Mesenchymal stem cell (in vitro differentiated cells and primary cell): ENCODE measurements around the gene RAB3C.

Experiments
- DNase-seq: peaks from one replicate; pipeline ENCODE4 v3.0.0-alpha.2; 2013
- H2AFZ ChIP-seq: one replicate; pipeline ENCODE4 v1.6.1; 2013; ENCODE audit warnings: low read depth, mild to moderate bottlenecking, control low read depth, inconsistent platforms, low read length, moderate library complexity
- H2AK5ac ChIP-seq: 2 replicates; pipeline ENCODE4 v1.6.1; 2013; ENCODE audit warnings: low read length, moderate library complexity, mild to moderate bottlenecking, inconsistent platforms; ENCODE audit not compliant: severe bottlenecking
- H2BK120ac ChIP-seq: one replicate; pipeline ENCODE4 v1.6.1; 2013; ENCODE audit warnings: low read depth, mild to moderate bottlenecking, inconsistent platforms, low read length, moderate library complexity
- H2BK12ac ChIP-seq, 2 experiments: one replicate each; pipeline ENCODE4 v1.6.1; 2013; ENCODE audit warnings: inconsistent platforms in 2 of 2, low read length in 2 of 2, mild to moderate bottlenecking in 2 of 2, moderate library complexity in 2 of 2, control low read depth in 1 of 2
- H2BK15ac ChIP-seq: one replicate; pipeline ENCODE4 v1.6.1; 2013; ENCODE audit warnings: mild to moderate bottlenecking, low read depth, inconsistent platforms; ENCODE audit not compliant: poor library complexity, severe bottlenecking
- H2BK5ac ChIP-seq: 2 replicates; pipeline ENCODE4 v1.6.1; 2013; ENCODE audit warnings: low read depth, mild to moderate bottlenecking, low read length, control low read depth, inconsistent platforms; ENCODE audit not compliant: poor library complexity, severe bottlenecking
- H3K14ac ChIP-seq, 2 experiments: one replicate each; pipeline ENCODE4 v1.6.1; 2013; ENCODE audit warnings: inconsistent platforms in 2 of 2, low read length in 2 of 2, control low read depth in 1 of 2, mild to moderate bottlenecking in 1 of 2, moderate library complexity in 1 of 2
- H3K18ac ChIP-seq, 2 experiments: one replicate each; pipeline ENCODE4 v1.6.1; 2013; ENCODE audit warnings: inconsistent platforms in 2 of 2, low read length in 2 of 2, control low read depth in 1 of 2, low read depth in 1 of 2, mild to moderate bottlenecking in 1 of 2
- H3K23ac ChIP-seq, 2 experiments: one replicate each; pipeline ENCODE4 v1.6.1; 2013; ENCODE audit warnings: inconsistent platforms in 2 of 2, low read length in 2 of 2, mild to moderate bottlenecking in 2 of 2, moderate library complexity in 2 of 2, control low read depth in 1 of 2
- H3K27ac ChIP-seq: 2 replicates; pipeline ENCODE4 v1.5.1; 2013; ENCODE audit warnings: mild to moderate bottlenecking, moderate library complexity, low read length, control low read depth, inconsistent platforms; ENCODE audit not compliant: poor library complexity, severe bottlenecking
- H3K27me3 ChIP-seq, 2 experiments: 2 replicates each; pipeline versions ENCODE4 v1.6.1 to v1.7.0; 2013; ENCODE audit warnings: low read length in 2 of 2, mild to moderate bottlenecking in 2 of 2, moderate library complexity in 2 of 2, control low read depth in 1 of 2, inconsistent platforms in 1 of 2; ENCODE audit not compliant: control insufficient read depth in 1 of 2, insufficient read depth in 1 of 2
- H3K36me3 ChIP-seq, 2 experiments: 2 replicates each; pipeline versions ENCODE4 v1.6.1 to v1.7.0; 2013; ENCODE audit warnings: low read length in 2 of 2, control low read depth in 1 of 2, inconsistent platforms in 1 of 2, low read depth in 1 of 2, mild to moderate bottlenecking in 1 of 2; ENCODE audit not compliant: insufficient read depth in 2 of 2, control insufficient read depth in 1 of 2
- H3K4ac ChIP-seq, 2 experiments: one replicate each; pipeline ENCODE4 v1.6.1; 2013; ENCODE audit warnings: inconsistent platforms in 2 of 2, low read length in 2 of 2, mild to moderate bottlenecking in 2 of 2, moderate library complexity in 2 of 2, control low read depth in 1 of 2, low read depth in 1 of 2
- H3K4me1 ChIP-seq: 2 replicates; pipeline ENCODE4 v1.6.1; 2013; ENCODE audit warnings: low read depth, low read length, control low read depth; ENCODE audit not compliant: control insufficient read depth, insufficient read depth
- H3K4me2 ChIP-seq: 2 replicates; pipeline ENCODE4 v1.6.1; 2013; ENCODE audit warnings: low read length, mild to moderate bottlenecking, inconsistent platforms; ENCODE audit not compliant: poor library complexity, severe bottlenecking
- H3K4me3 ChIP-seq, 2 experiments: 2 replicates each; pipeline versions ENCODE4 v1.5.1 to v1.7.0; 2013; ENCODE audit warnings: low read length in 2 of 2, mild to moderate bottlenecking in 2 of 2, control low read depth in 1 of 2, low read depth in 1 of 2; ENCODE audit not compliant: insufficient read depth in 1 of 2
- H3K79me1 ChIP-seq: replicated peaks from 2 replicates; pipeline ENCODE4 v1.6.1; 2013; ENCODE audit warnings: mild to moderate bottlenecking, control low read depth, low read length, inconsistent platforms; ENCODE audit not compliant: poor library complexity, severe bottlenecking
- H3K9ac ChIP-seq: 2 replicates; pipeline ENCODE4 v1.7.0; 2013; ENCODE audit warnings: mild to moderate bottlenecking, low read length, moderate library complexity
- H3K9me3 ChIP-seq: 2 replicates; pipeline ENCODE4 v1.7.0; 2013; ENCODE audit warnings: mild to moderate bottlenecking, low read length; ENCODE audit not compliant: control insufficient read depth
- H4K8ac ChIP-seq: one replicate; pipeline ENCODE4 v1.6.1; 2013; ENCODE audit warnings: inconsistent platforms, mild to moderate bottlenecking, low read length, moderate library complexity
- H4K91ac ChIP-seq: one replicate; pipeline ENCODE4 v1.6.1; 2013; ENCODE audit warnings: mild to moderate bottlenecking, low read length, inconsistent platforms
- WGBS: methylation state at CpG from one replicate; pipeline ENCODE4 v1.1.7; 2013; ENCODE audit warnings: mixed read lengths; 5-methylcytosine and 5-hydroxymethylcytosine counted together

RAB3C gene

DNA sequence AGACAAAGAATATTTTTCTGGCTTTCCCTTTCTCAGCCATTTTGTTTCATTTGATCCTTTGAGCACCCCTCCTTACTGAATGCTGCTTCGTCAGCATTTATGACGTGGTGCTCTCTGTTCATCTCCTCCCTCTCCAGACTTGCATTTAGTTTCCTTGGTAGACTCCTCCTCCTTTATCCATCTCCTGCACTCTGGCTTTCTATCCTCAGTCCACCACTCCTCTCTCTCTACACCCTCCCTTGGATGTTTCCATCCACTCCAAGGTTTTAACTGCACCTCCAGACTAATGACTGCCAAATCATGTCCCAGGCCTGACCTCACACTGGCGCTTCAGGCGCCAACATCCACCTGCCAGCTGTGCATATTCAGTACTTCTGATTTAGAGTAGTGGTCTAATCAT lies 245.4 kb downstream of the RAB3C start:
- Histone ChIP-seq H3K14ac (no peak overlapping the region), H3K4me1 (no peaks in the 10 kb centered on the region), H3K27ac (no peak overlapping the region), H3K4me2 (no peak overlapping the region), H4K8ac (no peak overlapping the region), H2AFZ (no peak overlapping the region), H3K4ac (no peak overlapping the region), H3K79me1 (no peaks in the 10 kb centered on the region), H4K91ac (no peak overlapping the region), H3K27me3 (peaks cover 0 to 7% of the 10 kb centered on the region in 2 experiments), H3K36me3 (no peaks in the 10 kb centered on the region), H3K18ac (no peak overlapping the region), H3K9me3 (no peaks in the 10 kb centered on the region), H2BK120ac (no peak overlapping the region), H2BK12ac (no peak overlapping the region), H2AK5ac (no peak overlapping the region), H3K23ac (no peak overlapping the region), H3K9ac (no peak overlapping the region), H2BK5ac (no peak overlapping the region), H2BK15ac (no peak overlapping the region), H3K4me3 (no peak overlapping the region)
- no peak for DNase-seq
- WGBS, result 86% methylated on average over 4 of the region's 4 CpGs

DNA sequence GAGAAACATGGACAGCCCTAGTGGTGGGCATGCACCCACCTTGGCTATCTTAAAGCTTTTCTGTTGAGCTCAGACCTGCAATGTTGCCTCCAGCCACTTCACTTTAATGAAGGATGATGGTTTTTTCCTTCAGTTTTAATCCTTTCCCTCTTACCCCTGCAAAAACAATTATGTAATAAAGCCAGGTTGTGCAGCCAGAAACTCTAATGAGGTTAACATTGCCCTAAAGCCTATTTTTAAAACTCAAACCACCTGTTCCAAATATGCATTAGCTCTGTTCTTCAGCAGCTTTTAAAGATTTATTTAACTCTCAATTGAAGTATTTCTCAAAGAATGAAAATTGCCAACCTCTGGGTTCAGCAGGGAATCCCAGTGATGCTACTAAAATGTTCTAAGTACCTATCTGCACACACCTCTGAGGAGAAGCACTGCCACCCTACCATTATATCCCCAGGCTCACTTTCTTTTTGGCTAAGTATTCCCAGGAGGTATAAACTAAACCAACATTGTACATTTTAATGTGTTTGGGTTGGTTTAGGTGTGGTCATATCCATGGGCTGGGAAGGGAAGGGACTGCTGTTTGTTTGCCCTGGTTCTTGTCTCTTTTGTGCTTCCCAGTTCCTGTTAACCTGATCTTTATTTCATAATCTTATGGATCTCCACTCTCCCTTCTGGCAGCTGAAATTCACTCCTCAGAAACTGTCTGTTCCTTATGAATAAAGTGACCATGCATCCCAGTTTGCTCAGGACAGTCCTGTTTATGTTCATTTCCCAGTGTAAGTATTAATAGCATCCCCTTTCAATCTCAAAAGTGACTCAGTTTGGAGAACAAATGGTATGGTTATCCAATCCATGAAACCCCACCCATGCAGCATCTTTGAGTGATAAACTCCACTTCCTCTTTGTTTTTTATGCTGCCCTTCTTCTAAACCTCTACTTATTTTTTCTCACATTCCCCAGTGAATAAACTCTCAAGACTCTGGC lies 251.7 kb downstream of the RAB3C start:
- Histone ChIP-seq H3K4me3 (no peak overlapping the region), H3K14ac (no peak overlapping the region), H2BK15ac (no peak overlapping the region), H2AFZ (no peak overlapping the region), H2BK5ac (no peak overlapping the region), H3K9ac (no peak overlapping the region), H3K4me2 (no peak overlapping the region), H2AK5ac (no peak overlapping the region), H3K79me1 (no peaks in the 10 kb centered on the region), H3K27me3 (peaks cover 3 to 10% of the 10 kb centered on the region in 2 experiments), H3K4ac (no peak overlapping the region), H4K8ac (no peak overlapping the region), H3K27ac (no peak overlapping the region), H3K18ac (no peak overlapping the region), H2BK12ac (no peak overlapping the region), H3K23ac (no peak overlapping the region), H3K9me3 (peaks cover under 1% of the 10 kb centered on the region), H3K4me1 (no peaks in the 10 kb centered on the region), H2BK120ac (no peak overlapping the region), H3K36me3 (no peaks in the 10 kb centered on the region), H4K91ac (no peak overlapping the region)
- no peak for DNase-seq

DNA sequence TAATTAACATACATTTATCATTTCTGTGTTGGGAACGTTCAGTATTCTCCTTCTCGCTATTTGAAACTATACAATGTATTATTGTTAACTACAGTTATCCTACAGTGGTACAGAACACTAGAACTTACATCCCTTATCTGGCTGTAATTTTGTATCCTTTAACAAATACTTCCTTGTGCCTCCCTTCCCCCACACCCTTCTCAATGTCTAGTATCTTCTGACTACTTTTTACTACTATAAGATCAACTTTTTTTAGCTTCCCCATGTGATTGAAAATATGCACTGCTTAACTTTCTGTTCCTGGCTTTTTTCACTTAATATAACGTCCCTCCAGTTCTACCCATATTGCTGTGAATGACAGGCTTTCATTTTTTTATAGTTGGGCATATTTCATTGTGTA lies 253.5 kb downstream of the RAB3C start:
- no peak overlapping the region for H2BK12ac ChIP-seq
- H2BK15ac ChIP-seq, result no peak overlapping the region
- H2BK5ac ChIP-seq, result no peak overlapping the region

DNA sequence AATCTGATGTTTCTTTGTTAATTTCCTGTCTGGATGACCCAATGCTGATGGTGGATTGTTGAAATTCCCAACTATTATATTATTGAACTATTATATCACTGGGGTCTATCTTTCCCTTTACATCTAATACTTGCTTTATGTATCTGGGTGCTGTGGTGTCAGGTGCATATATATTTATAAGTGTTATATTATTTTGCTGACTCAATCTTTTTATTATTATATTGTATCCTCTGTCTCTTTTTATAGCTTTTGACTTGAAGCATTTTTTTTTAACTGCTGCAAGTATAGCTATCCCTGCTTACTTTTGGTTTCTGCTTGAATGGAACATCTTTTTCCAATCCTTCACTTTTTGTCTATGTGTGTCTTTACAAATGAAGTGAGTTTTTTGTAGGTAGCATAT lies 255.9 kb downstream of the RAB3C start:
- Histone ChIP-seq H3K4me2 (no peak overlapping the region), H3K4ac (no peak overlapping the region), H3K14ac (no peak overlapping the region), H4K91ac (no peak overlapping the region), H3K36me3 (no peaks in the 10 kb centered on the region), H2BK120ac (no peak overlapping the region), H3K9ac (no peak overlapping the region), H3K23ac (no peak overlapping the region), H2AK5ac (no peak overlapping the region), H3K27me3 (peaks cover 0 to 10% of the 10 kb centered on the region in 2 experiments), H4K8ac (no peak overlapping the region), H3K79me1 (no peaks in the 10 kb centered on the region), H3K4me3 (no peak overlapping the region), H2BK15ac (no peak overlapping the region), H2BK12ac (no peak overlapping the region), H2BK5ac (no peak overlapping the region), H2AFZ (no peak overlapping the region), H3K27ac (no peak overlapping the region), H3K9me3 (peaks cover 22% of the 10 kb centered on the region), H3K4me1 (no peaks in the 10 kb centered on the region), H3K18ac (no peak overlapping the region)
- no peak for DNase-seq

More for the DNA sequence above, 253.5 kb downstream of the RAB3C start:
- no peak for DNase-seq
- H3K4me3 ChIP-seq, result no peak overlapping the region
- no peak overlapping the region for H3K9ac ChIP-seq
- no peaks in the 10 kb centered on the region for H3K36me3 ChIP-seq
- H3K4me2 ChIP-seq, result no peak overlapping the region
- 100% methylated on average over 2 of the region's 3 CpGs for WGBS
- no peak overlapping the region for H3K4ac ChIP-seq
- no peak overlapping the region for H4K8ac ChIP-seq
- no peak overlapping the region for H2AFZ ChIP-seq
- H3K27me3 ChIP-seq, result peaks cover 0 to 10% of the 10 kb centered on the region in 2 experiments
- H3K27ac ChIP-seq, result no peak overlapping the region
- H2AK5ac ChIP-seq, result no peak overlapping the region
- H3K14ac ChIP-seq, result no peak overlapping the region
- H2BK120ac ChIP-seq, result no peak overlapping the region
- H3K79me1 ChIP-seq, result no peaks in the 10 kb centered on the region
- H4K91ac ChIP-seq, result no peak overlapping the region
- H3K18ac ChIP-seq, result no peak overlapping the region
- no peaks in the 10 kb centered on the region for H3K4me1 ChIP-seq
- peaks cover 16% of the 10 kb centered on the region for H3K9me3 ChIP-seq
- H3K23ac ChIP-seq, result no peak overlapping the region
